RPMI7951 (cell line): ENCODE measurements around the gene HAL. TPM values are rescaled to one million over a fixed set of nuclear protein-coding genes. Genes with fewer than 3 reads are reported as not detected.

Source experiments
- DNase-seq: peaks from one replicate; pipeline ENCODE4 v3.0.0-alpha.2; 2012; ENCODE audit warnings: low read depth
- total RNA-seq: library from RNA; depleted of rRNA; stranded (reverse); fragments of >200 nt; shearing (Covaris generic); gene quantifications from 2 replicates; pipeline ENCODE4 v1.2.3, GENCODE V29; 2014

Gene HAL
- total RNA-seq, 1 experiment from 2014 or later: not detected

GRCh38 chr12:96014943-96015599 is 18.9 kb upstream of the HAL start:
- no peak for DNase-seq

GRCh38 chr12:96007729-96008128 is 11.6 kb upstream of the HAL start:
- DNase-seq: no peak

- DNase-seq: no peak
Observed at GRCh38 chr12:96006727-96007126, 10.6 kb upstream of the HAL start.

GRCh38 chr12:96000858-96001257 is 4.7 kb upstream of the HAL start:
- no peak for DNase-seq

GRCh38 chr12:95999484-95999883 is 3.3 kb upstream of the HAL start:
- no peak for DNase-seq

GRCh38 chr12:95998611-95999286 is 2.6 kb upstream of the HAL start:
- DNase-seq: peak; percentile 54

- no peak for DNase-seq
Observed at GRCh38 chr12:95997911-95998510, 1.9 kb upstream of the HAL start.

- DNase-seq: no peak
Observed at GRCh38 chr12:95997276-95997675, 1.1 kb upstream of the HAL start.

GRCh38 chr12:95995238-95996031 is 709 bp downstream of the HAL start:
- no peak for DNase-seq

GRCh38 chr12:95994476-95994875 is 1.7 kb downstream of the HAL start:
- DNase-seq: peak; percentile 2

- no peak for DNase-seq
Observed at GRCh38 chr12:95993907-95994306, 2.2 kb downstream of the HAL start.

GRCh38 chr12:95990136-95990535 is 6.0 kb downstream of the HAL start:
- no peak for DNase-seq

GRCh38 chr12:95989504-95990123 is 6.5 kb downstream of the HAL start:
- no peak for DNase-seq

- no peak for DNase-seq
Observed at GRCh38 chr12:95988506-95989275, 7.5 kb downstream of the HAL start.

GRCh38 chr12:95986635-95987570 is 9.2 kb downstream of the HAL start:
- DNase-seq: no peak

GRCh38 chr12:95984682-95985081 is 11.5 kb downstream of the HAL start:
- no peak for DNase-seq

- DNase-seq: no peak
Observed at GRCh38 chr12:95982602-95983001, 13.5 kb downstream of the HAL start.

- DNase-seq: no peak
Observed at GRCh38 chr12:95980437-95980836, 15.7 kb downstream of the HAL start.

- DNase-seq: no peak
Observed at GRCh38 chr12:95978774-95979173, 17.4 kb downstream of the HAL start.

- DNase-seq: no peak
Observed at GRCh38 chr12:95978351-95978750, 17.8 kb downstream of the HAL start.
